ENCODE data around the gene TNFRSF8.

The TNFRSF8 gene

DNA sequence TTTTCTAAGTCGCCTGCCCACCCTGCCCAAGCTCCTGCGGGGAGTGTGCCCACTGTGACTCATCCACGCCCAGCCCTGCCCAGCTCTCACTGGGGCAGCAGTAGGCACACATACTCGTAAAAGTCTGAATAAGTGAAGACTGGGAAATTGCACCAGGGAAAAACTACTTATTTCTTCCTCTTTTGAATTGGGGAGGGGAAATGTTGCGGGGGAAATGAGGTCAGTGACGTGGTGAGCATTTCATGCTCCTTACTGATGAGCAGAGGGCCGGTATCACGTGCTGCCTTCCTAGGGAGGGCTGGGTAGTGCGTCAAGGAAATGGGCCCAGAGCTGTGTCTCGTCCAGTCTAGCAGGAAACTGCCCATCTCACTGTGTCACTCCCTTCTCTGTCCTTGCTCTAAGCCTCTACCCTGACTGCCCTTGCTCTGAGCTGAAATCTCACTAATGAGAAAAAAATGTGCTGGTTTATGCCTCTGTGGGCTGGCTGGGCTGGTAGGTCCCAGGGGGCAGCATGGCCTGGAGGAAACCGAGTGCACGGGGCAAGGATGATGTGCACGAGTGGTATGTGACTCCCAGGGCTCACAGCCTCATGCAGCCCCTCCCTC, 90.2 kb downstream of the TNFRSF8 start:
- DNase-seq (ENCODE audit: low read depth in 2 of 3, low spot score in 2 of 3): no peak

DNA sequence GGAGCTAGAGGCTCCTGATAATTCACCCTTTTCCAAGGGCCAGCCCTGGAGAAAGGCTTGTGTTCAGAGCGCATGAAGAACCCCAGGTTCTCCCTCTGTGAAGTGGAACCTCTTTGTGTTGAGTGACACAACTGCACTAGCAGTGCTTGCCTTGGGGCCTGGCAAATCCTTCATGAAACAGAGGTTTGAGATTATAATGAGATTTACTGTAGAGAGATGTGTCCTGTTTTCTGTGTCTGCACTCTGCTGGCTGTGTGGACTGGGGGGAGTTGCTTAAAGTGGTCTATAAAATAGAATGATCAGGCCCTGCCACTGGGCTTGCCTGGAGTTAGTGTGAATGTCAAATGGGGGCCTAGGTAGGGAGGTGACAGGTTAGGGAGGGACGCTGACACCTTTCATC, 92.2 kb downstream of the TNFRSF8 start:
- DNase-seq (ENCODE audit: low read depth in 2 of 3, low spot score in 2 of 3): no peak

DNA sequence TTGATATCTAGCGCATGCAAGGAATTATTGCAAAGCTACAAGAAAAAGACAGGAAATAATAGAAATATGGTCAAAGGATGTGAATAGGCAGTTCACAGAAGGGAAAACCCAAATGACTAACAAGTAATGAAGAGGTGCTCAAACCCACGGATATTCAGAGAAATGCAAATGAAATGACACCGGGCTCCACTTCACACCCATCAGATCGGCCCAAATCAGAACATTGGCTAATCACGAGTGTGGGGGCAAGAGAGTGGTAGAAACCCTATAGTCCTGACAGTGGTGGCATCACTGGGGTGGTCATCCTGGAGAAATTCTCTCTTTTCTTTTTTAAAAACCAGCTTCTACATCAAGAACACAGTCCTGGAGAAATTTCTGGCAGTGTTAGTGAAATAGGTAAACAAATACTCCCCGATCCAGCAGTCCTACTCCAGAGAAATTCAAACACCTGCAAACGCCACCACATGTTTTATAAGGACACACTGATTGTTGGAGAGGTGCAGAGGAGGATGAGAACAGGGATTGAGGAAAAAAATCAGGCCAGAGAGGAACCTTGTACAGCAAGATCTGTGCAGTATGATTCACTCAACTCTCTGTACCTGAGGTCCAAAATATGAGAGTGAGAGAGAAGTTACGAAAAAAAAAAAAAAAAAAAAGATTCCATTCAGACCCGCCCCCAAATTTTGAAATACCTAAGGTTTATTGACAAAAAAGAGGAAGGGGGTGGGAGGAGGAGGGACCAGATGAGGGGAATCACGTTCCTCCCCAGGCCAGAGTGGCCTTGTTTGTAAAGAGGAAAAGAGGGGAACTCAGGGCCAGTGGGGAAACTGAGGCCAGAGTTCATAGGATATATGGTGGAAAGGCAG, 94.5 kb downstream of the TNFRSF8 start:
- DNase-seq (ENCODE audit: low read depth in 2 of 3, low spot score in 2 of 3): no peak

DNA sequence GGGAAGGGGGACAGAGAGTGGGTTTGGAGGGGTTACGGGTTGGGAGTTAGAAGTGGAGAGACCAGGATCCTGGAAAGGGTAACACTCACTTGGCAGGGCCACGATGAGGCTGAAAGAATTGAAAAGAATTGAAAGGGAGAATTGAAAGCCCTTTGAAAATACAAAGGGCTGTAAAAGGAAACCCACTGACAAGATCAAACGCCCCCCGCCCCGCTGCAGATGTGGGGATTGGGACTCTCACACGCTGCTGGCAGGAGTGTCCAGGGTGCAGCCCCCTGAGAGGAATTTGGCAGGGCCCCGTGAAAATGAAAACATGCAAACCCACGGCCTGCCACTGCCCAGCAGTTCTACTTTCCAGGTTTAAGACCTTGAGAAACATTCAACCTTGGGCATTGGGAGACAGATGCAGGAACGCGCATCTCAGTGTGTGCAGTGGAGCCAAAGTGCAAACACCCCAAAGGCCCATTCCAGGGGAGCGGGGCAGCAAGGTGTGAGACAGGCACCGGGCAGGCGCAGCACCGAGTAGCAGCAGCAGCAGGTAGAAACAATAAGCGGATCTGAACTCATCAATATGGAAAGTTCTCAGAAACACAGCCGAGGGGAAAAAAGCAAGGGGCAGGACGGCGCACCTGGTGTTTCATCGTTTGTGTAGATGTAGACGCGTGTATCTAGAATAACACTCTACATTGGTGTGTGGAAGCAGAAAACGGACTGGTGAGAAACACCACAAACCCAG, 95.4 kb downstream of the TNFRSF8 start:
- no peak for DNase-seq (ENCODE audit: low read depth in 2 of 3, low spot score in 2 of 3)

DNA sequence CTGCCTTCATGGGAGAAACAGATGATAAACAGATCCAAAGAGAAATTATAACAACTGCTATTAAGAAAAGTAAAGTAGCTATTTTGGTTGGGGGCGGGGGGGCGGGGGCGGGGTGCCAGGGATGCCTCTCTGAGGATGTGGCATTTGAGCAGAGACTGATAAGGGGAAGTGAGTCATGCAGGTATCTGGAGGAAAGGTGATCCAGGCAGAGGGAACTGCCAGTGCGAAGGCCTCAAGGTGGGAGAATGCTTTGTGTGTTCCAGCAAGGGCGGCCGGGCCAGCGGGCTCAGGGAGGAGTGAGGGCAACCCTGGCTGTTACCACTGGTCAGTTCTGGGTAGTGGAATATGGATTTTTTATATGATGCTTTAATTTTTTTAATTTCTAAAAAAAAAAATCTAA, 96.7 kb downstream of the TNFRSF8 start:
- no peak for DNase-seq (ENCODE audit: low read depth in 2 of 3, low spot score in 2 of 3)

DNA sequence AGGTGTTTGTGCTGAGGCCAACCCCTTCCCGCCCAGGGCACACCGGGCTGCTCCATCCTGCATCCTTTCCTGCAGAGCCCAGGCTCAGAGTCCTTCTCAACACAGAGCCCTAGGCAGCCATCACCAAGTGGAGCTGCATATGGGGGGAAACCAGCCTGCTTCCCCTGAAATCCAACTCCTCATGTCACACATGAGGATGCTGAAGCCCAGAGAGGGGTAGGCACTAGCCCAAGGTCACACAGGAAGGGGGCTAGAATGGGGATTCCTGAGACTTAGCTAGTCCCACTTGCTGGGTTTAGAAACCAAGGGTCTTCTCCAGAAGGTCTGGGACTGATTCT, 98.2 kb downstream of the TNFRSF8 start:
- no peak for DNase-seq (ENCODE audit: low read depth in 2 of 3, low spot score in 2 of 3)

DNA sequence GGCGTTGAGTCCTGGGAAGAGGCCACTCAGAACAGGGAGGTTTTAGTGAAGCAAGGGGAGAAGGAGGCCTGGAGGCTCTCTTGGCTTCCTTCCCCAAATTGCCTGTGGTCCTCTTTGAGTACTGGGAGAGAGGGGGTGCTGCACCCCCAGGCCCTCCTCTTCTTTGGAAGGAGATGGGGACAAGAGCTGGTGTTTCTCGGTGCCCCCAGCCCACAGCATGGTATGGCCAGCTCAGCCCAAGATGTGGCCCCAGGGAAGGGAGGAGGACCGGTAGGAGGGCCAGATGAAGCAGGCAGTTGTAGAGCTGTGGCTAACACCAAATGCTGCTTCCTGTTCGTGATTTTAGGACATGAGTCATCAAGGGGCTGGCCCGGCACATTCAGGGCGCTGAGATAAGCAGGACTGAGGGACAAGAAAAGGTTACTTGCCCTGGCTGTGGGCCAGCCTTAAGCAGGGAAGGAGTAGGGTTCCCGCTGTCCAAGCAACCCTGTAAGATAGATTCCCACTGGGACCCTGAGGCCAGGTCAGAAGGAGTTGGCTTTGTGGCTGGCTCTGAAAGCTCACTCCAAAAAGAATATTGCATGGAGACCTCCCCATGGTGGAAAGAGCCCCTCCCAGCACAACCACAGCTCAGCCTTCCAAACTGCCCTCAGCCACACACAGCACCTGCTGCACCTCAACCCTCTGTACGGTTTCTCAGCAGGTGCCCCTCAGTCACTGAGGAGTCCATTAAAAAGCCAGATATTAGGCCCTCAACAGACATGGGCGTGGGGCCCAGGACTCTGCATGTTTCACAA, 98.8 kb downstream of the TNFRSF8 start:
- DNase-seq (ENCODE audit: low read depth in 2 of 3, low spot score in 2 of 3): peak in 2 of 3 experiments; percentile 49 to 70

DNA sequence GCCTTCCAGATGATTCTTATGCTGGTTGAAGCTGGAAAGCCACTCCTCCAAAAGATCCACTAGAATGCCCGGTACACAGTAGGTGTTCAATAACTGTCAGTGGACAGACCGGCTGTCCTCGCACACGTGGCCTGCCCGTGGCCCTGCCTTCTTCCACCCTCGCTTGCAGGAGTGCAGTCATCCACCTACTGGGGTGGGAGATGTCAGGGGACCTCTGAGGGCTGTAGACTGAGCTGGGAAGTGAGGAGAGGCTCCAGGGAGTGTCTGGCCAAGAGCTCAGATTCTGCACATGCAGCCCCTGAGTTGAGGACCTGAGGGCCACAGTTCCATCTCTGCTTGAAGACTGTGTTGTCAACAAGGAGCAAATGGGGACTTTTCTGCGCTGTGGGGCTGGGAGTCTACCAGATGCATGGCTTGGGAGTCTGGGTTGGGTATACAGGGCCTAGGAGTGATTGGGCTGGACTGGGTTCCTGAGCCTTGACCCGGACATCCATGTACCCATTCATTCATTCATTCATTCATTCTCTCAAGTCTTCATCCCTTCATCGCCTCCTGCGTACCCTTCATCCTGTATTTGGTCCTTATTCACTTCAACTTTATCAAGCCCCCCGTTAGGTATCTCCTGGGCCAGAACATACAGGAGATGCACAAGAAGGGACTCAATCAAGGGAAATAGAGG, 99.5 kb downstream of the TNFRSF8 start:
- DNase-seq (ENCODE audit: low read depth in 2 of 3, low spot score in 2 of 3): no peak

DNA sequence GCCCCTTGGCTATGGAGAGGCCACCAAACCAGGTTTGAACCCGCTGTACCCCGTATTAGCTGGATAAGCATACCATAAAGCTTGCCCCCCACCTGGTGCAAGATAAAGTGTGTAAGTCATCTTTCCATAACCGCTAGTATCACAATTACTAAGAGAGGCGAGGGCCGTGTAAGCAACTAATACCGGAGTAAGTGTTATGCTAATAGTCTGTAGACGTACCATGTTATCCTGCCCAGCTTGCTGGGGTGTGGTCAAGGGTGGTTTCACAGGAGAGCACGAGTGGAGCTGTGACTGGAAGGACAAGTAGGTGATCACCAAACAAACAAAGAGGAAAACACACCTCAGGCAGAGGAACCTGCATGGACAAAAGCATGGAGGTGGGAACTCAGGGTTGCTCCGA, 100.1 kb downstream of the TNFRSF8 start:
- DNase-seq (ENCODE audit: low read depth in 2 of 3, low spot score in 2 of 3): no peak

DNA sequence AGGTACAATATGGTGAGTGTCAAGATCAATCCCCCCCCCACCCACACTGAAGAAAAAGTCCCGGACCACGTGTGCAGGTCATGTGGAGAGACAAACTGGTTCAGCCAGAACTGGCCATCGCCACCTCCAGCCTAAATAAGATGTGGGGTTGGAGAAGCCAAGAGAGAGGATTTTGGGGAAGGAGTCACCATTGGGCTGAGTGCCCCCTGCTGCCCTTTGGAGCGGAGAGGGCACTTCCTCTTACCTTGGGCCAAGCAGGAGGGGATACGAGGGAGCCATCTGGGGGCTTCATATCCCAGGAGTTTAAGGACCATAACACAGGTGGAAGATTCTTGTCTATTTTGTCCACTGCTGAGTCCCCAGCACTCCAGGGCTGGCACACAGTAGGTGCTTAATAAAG, 101.1 kb downstream of the TNFRSF8 start:
- DNase-seq (ENCODE audit: low read depth in 2 of 3, low spot score in 2 of 3): no peak

DNA sequence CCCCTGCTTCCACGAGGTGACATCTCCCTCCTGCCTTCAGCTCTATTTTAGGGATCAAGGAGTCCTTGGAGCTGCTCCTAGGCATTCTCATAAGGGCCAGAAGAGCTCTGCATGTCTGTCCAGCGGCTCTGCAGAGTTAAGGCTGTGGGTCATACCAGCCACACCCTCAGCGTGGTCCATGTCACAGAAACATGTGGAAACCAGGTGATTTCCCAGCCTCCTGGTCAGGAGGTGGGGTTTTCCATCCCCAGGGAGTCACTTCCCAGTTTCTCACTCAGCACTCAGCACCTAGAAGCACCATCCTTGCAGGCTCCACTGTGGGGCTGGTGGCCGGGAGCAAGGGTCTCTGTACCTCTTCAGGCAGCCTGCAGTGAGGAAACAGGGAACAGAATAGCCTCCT, 102.2 kb downstream of the TNFRSF8 start:
- DNase-seq (ENCODE audit: low read depth in 2 of 3, low spot score in 2 of 3): no peak

DNA sequence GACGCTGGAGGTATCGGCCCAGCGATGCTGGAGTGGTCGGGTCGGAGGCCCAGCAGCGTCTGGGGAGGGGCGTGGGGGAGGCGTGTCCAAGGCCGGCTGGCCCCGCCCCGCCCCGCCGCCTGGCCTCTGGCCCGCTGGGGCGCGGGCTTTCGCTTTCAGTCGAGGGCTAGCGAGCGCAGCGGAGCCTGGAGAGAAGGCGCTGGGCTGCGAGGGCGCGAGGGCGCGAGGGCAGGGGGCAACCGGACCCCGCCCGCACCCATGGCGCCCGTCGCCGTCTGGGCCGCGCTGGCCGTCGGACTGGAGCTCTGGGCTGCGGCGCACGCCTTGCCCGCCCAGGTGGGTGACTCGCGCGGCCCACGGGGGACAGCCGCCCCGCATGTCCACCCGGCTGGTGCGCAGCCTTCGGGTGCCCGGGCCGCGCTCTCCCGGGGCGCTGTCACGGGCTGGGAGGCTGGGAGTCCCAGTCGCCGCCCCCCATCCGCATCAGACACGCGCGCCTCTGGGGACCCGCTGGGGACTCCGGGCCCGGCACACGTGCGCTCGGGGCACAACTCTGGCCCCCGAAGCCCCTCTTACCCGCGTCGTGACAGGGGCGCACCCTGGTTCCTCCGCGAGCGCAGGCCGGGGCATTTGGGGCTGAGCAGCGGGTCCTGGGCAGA, 103.9 kb downstream of the TNFRSF8 start, which contains the start of gene TNFRSF1B:
Gene TNFRSF1B (plus strand): TSS at position 158 of the 659 bp plus-strand sequence. CDS start 101 bp downstream, at position 259.
- DNase-seq (ENCODE audit: low read depth in 2 of 3, low spot score in 2 of 3): peak in 2 of 3 experiments; percentile 45 to 66

DNA sequence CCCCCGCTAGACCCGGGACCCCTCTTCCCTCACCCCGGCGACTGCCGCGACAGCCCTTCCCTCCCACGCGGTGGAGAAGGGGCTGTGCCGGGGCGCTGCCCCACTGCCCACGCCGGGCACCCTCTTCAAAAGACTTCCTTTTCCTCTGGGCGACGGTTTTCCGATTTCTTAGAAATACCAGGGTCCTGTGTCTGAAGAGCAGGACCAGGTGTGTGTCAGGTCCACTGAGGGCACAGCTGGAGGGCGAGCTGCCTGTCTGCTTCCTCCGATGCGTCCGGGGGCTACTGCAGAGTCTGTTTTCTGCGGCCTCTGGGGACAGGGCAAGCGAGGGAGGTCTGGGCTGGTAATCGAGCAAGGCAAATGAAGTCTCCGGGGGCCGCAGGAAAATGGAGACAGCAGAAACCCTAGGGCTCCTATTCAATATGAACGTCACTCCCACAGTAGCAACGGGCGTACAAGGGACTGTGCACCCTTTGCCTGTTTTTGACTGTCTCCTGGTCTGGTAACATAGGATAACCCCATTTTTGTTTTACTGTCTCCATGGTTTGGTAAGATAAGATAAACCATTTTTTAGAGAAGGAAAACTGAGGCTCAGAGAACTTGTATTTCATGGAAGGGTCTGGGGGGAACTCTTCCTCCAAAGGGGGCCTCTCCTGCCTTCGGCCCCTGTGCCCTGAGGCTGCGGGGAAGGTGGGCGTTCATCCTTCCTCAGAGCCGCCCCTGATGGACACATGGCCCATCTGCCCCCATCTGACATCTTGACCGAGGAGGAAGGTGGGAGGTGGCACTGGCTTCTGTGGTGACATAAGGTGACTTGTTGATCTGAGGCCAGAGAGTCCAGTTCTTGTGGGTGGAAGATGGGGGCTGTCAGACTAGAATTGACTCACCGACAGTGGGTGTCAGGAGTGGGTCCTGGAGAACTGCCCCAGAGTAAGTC, 104.7 kb downstream of the TNFRSF8 start:
- no peak for DNase-seq (ENCODE audit: low read depth in 2 of 3, low spot score in 2 of 3)

DNA sequence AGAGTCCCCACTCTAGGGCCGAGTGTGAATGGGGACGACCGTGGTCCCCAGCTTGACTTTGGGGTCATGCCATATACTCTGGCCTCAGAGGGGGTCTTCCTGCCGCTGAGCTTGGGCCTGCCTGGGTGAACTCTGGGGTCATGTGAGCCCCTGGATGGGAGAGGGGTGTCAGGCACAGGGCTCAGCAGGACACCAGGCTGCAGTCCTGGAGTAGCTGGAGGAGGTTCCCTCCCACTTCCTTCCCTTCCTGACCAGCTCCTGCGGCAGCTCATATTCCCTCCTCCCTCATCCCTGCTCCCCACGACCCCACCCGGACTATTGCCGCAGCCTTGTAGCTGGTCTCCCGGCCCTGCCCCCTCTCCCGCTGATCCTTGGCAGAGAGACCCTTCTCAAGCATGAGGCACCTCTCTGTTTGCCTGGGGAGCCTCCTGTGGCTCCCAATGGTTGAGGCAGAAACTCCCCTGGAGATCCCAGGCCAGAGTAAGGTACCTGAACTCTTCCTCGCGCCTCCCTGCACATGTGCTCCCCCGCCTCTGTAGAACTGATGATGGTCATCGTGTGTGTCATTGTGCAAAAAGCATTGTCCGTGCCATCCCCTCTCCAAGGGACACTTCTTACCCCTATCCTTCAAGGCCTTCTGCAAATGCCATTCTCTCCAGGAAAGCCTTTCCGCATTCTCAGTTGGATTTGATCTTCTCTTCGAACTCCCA, 105.5 kb downstream of the TNFRSF8 start:
- DNase-seq (ENCODE audit: low read depth in 2 of 3, low spot score in 2 of 3): no peak

DNA sequence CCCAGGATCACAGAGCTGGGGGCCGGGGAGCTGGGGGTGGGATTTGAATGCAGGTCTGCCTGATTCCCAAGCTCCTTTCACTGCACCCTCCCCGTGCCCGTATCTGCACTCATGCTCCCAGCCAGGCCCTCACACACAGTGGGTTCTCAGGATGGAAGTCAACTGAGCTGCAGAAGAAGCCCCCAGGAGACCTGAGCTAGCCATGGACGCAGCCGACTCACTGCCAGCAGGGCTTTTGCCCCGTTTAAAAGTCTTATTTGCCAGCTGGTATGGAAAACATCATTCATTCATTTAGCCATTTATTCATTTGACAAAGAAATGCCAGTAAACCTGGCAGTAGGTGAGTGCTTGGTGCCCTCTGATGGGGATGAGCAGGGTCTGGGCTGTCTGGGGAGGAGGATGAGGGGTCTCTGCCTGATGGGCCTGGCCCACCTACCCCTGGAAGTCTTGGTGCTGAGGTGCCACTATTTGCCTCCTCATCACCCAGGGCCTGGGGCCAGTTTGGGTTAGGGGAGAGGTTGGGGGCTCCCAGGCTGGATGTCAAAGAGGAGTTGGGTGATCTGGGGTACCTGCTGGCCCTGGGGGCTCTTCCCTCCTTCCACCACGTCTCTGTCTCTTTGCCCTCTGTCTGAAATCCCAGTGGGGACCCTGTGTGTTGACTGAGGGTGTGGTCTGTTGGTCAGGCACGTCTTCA, 106.5 kb downstream of the TNFRSF8 start:
- DNase-seq (ENCODE audit: low read depth in 2 of 3, low spot score in 2 of 3): no peak

DNA sequence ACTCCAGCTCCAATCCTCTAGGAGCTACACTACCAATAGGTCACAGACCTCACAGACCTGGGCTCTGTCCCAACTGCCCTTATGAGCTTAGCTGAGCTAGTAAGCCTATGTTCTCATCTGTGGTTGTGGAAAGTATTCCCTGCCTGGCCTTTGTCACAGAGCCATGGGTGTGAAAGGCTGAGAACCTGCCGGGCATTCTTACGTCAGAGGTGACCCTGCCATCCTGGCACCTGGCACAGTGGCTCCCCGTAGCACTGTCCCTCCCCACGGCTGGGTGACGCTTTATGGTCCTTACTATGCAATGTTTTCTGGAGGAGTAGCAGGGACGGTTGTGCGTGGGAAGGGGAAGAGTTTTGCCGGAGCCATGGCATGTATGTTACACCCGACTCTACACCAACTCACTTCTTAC, 107.2 kb downstream of the TNFRSF8 start:
- no peak for DNase-seq (ENCODE audit: low read depth in 2 of 3, low spot score in 2 of 3)

DNA sequence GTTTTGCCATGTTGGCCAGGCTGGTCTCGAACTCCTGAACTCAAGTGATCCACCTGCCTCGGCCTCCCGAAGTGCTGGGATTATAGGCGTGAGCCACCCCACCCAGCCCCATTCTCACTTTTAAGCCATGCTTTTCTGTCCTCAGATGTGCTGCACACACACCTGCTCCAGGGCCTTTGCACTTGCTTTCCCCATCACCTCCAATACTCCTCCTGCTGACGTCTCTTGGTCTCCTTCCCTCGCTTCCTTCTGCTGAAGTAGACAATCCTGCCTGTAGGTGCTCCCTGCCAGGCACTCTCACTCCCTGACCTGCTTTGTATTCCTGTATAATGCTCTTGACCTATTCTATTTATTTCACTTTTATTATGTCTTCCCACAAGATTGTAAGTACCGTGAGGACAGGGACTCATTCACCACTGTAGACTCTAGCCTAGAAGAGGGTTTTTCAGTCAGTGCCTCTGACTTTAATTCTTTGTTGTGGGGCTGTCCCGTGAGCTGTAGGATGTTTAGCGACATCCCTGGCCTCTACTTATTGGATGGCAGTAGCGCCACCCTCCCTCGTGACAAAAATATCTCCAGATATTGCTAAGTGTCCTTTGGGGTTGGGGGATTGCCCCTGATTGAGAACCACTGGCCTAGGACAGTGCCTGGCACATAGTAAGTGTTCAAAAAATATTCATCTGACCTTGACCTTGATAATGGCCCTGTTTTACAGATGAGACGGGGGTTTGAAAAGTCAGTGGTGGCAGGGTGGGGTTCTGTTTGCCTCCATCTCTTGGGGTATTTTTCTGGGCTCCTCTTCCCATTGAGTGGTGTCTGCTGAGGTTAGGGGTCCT, 108.3 kb downstream of the TNFRSF8 start:
- no peak for DNase-seq (ENCODE audit: low read depth in 2 of 3, low spot score in 2 of 3)
